Fibroblast of skin of right biceps (primary cell): Measurements from ENCODE around the gene CRY1.
"Not testable (repeated sequence)": the region's sequence is repeated elsewhere in the genome, so short reads cannot be mapped to it uniquely, and the experiment has no call there.

Source experiments
- DNase-seq: peaks from one replicate; pipeline ENCODE4 v3.0.0-alpha.2; 2013

Gene CRY1

GRCh38 chr12:107108366-107108765 lies 15.0 kb upstream of the CRY1 start:
- not testable (repeated sequence) for DNase-seq

DNA sequence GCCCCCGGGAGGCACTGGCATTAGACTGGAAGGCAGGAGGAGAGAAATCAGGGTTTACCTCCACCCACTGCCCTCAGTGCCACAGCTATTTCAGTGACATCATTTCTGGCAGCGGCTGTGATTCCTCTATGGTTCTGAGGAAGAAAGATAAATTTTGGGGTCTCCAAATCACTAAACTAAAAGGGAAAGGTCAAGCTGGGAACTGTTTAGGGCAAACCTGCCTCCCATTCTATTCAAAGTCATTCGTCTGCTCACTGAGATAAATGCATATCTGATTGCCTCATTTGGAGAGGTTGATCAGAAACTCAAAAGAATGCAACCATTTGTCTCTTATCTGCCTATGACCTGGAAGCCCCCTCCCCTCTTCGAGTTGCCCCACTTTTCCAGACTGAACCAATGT lies 14.0 kb upstream of the CRY1 start:
- no peak for DNase-seq

- no peak for DNase-seq
Observed at GRCh38 chr12:107106241-107107025, 13.1 kb upstream of the CRY1 start.

DNA sequence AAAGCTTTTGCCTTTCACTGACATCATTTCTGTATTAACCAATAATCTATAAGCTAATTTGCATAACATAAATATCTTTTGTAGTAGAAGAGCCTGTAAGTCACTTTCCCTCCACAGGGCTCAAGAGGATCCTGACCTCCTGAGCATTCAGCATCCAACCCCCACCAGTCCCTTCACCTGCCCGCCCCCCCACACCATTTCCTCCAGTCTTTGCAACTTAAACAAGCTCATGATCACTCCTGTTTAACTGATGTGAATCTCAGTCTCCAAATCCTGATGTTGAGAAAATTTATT lies 12.0 kb upstream of the CRY1 start:
- DNase-seq = no peak

DNA sequence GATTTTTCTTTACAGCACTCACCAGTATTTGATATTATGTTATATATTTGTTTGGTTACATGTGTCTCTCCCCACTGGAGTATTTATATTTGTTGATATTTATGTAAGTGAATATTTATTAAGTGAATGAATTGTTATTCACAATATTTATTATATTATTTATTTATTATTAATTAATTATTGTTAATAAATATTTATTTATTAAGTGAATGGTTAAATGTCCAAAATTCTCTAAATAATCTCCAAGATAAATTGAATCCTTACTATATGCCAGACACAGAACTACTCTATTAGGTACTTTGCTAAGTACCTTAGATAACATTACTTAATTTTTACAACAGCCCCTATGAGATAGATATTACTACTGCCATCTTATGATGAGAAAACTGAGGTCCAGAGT lies 10.2 kb upstream of the CRY1 start:
- no peak for DNase-seq

DNA sequence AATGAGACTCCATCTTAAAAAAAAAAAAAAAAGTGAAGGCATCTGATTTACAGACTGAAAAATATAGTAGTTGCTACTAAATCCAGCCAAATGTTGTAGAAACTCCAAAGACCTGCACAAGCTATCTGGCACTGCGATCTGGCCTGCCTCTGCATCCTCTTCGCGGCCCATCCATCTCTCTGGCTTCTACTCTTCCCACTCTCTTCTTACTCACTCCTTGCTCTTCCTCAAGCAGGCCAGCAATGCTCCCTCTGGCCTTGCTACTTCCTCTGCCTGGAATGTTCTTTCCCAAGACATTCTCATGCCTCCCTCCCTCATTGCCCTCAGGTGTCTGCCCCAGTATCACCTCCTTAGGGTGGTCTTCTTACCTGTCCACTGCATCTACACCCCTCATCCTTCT lies 9.7 kb upstream of the CRY1 start:
- DNase-seq = no peak

GRCh38 chr12:107102294-107102693 lies 8.9 kb upstream of the CRY1 start:
- no peak for DNase-seq

- no peak for DNase-seq
Observed at GRCh38 chr12:107101651-107102050, 8.3 kb upstream of the CRY1 start.

- no peak for DNase-seq
Observed at GRCh38 chr12:107099917-107100316, 6.6 kb upstream of the CRY1 start.

DNA sequence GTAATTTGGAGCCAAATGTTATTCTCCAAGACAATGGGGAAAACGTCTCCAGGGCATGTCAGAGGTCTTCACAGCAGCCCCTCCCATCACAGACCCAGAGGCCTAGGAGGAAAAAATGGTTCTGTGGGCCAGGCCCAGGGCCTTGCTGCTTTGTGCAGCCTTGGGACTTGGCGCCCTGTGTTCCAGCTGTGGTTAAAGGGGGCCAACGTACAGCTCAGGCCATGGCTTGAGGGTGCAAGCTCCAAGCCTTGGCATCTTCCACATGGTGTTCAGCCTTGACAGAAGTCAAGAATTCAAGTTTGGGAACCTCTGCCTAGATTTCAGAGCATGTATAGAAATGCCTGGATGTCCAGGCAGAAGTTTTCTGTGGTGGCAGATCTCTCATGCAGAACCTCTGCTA lies 3.2 kb upstream of the CRY1 start:
- DNase-seq = no peak

GRCh38 chr12:107094183-107094448 lies 767 bp upstream of the CRY1 start:
- DNase-seq = peak; percentile 89

DNA sequence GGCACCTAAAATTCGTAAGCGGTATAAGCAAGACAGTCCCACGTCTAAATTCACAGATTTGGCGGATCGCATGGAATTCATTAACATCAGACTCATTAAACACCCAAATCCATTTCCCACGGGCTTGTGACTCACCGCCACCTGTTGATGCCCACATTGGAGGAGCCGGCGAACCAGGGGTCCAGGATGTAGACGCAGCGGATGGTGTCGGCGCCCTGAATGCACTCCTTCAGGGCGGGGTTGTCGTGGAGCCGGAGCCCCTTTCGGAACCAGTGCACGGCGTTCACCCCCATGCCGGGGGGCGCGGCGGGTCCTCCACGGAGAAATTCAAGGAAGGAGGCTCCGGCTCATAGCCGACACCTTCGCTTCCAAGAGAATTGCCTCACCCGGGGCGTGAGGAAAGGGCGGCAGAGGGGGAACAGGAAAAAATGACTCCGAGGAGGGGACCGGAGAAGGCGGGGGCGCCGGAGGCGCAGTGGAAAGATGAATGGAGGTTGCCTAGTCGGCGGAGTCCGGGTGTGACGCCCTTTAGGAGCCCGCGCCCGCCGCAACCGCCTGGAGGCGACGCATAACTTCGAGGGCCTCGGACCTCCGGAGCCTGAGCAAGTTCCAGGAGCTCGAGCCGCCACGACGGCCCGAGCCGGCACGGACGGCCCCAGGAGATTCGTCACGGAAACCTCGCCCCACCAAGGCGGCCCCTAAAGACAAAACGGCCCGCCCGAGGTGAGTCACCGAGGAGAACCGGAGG lies 506 bp downstream of the CRY1 start:
- DNase-seq = peak; percentile 29

DNA sequence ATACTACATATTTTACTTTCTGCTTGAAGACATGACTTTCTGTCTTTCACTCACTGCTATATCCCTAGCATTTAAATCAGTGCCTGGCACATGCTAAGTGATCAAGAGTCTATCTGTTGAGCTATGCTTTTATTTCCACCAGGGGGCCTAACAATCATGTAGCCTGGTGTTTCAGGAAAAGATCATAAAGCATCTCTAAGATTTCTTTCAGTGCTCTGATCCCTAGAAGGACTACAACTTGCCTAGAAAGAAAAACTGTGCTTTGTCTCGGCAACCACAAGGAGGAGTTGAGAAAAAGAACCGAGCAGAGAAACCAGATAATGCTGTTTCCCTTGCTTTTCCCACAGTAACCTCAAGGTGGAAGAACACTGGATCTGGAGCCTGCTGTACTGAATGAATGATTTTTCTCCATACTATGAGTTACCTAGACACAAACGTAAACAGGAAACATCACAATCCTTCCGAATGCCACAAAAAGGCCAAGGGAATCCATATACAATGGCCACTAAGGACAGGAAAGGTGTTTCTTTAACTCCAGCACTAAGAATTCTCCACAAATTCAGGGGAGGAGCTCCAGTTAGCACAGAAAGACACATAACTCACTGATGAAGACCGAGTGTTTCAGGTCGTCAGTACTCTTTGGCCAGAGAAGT lies 1.2 kb downstream of the CRY1 start:
- peak; percentile 96 for DNase-seq

DNA sequence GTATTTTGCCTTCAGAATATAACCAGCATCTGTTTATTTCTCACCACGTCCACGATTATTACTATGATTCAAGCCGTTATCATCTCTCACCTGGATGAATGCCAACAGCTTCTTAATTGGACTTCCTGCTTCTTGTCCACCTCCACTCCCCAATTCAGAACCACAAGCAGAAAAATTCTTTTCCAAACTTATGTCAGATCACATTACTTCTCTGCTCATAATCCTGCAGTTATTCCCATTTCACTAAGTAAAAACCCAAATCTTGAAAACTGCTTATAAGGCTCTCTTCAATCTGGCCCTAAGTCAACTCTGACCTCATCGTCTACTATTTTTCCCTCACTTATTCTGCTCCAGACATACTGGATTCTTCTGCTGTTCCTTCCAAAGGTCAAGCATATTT lies 2.0 kb downstream of the CRY1 start:
- DNase-seq = peak; percentile 83

- no peak for DNase-seq
Observed at GRCh38 chr12:107090711-107091110, 2.6 kb downstream of the CRY1 start.

DNA sequence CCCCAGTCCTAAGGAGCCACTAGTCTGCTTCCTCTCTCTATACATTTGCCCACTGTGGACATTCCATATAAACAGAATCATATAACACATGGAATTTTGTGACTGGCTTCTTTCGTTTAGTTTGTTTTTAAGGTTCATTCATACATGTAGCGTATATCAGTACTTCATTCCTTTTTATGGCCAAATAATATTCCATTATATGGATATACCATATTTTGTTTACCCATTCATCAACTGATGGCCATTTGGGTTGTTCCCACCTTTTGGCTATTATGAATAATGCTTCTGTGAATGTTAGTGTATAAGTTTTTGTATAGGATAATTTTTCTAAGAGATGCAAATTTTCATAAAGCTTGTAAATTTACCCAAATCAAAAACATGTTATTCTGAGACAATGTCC lies 4.4 kb downstream of the CRY1 start:
- no peak for DNase-seq

DNA sequence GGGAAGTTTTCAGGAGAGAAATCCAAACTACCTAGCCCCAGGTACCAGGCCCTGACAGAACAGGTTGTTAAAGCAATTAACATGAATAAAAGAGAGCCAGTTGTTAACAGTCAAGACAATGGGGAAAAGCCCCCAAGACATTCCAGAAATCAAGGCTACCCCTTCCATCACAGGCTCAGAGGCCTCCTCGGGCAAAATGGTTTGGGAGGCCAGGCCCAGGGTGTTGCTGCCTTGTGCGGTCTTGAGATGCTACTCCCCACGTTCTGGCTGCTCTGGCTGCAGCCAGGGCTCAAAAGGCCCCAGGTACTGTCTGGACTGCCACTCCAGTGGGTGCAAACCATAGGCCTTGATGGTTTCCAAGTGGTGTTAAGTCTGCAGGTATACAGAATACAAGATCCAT lies 7.0 kb downstream of the CRY1 start:
- no peak for DNase-seq

DNA sequence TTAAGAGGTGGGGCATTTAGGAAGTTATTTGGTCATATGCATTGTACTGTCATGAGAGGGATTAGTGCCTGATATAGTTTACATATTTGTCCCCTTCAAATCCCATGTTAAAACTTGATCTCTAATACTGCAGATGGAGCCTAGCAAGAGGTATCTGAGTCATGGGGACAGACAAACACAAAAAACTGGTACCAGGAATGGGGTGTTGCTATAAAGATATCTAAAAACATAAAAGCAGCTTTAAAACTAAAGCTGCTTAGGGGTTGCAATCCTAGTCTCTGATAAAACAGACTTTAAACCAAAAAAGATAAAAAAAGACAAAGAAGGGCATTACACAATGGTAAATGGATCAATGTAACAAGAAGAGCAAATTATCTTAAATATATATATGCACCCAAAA lies 11.6 kb downstream of the CRY1 start:
- no peak for DNase-seq

DNA sequence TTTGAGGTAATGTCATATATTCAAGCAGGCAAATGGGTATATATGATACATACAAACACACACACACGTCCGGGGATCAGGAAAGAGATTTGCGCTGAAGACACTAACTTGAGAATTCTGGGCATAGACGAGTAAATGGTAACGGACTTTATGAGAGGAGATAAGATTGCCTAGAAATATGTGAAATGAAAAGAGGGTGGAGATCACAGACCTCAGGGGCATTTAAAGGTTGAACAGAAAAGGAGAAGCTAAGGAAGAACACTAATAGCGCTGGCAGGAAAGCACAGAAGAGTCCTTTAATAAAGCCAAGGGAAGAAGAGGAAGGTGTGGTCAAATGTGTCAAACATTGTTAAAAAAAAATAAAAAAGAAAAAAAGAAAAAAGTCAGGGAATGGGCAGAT lies 13.1 kb downstream of the CRY1 start:
- DNase-seq = no peak

DNA sequence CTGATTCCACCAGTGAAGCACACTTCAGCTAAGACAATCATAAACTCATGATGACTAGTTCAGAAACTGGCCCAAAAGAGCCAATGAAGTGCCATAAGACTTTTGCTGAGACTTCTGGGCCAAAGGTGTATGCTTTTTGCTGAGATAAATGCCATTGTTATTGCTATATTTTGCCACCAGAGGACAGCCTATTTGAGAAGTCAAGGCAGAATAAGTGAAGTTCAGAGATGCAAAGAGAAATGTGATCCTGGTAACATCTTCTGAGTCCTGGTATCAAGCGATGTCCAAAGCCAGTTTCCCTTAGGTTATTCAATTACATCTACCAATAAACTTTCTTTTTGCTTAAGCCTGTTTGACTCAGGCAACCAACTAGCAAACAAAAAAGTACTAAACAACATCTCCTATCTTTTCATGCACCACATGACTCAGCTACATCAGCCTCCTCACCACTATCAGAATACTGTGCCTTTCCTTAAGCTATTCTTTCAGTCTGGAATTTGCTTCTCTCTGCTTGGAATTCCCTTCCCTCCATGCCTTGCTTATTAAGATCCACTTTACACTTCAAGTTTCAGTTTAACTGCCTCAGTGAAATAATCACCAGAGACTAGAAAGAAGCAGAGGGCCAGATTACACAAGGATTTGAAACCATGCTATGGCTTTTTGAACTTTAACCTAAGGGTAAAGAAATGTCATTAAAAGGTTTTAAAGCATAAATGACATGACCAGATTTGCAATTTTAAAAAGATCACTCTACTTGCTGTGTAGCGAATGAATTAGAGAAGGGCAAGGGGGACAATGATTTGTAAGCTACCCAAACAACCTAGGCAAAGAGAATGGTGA lies 14.0 kb downstream of the CRY1 start:
- DNase-seq = peak; percentile 25

DNA sequence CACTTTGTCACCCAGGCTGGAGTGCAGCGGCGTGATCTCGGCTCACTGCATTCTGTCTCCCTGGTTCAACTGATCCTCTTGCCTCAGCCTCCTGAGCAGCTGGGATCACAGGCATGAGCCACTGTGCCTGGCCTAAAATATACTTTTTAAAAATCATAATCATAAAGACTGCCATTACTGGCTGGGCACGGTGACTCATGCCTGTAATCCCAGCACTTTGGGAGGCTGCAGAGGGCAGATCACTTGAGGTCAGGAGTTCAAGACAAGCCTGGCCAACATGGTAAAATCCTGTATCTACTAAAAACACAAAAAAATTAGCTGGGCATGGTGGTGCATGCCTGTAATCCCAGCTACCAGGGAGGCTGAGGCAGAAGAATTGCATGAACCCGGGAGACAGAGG lies 20.1 kb downstream of the CRY1 start:
- not testable (repeated sequence) for DNase-seq

- no peak for DNase-seq
Observed at GRCh38 chr12:107066691-107067090, 26.7 kb downstream of the CRY1 start.

DNA sequence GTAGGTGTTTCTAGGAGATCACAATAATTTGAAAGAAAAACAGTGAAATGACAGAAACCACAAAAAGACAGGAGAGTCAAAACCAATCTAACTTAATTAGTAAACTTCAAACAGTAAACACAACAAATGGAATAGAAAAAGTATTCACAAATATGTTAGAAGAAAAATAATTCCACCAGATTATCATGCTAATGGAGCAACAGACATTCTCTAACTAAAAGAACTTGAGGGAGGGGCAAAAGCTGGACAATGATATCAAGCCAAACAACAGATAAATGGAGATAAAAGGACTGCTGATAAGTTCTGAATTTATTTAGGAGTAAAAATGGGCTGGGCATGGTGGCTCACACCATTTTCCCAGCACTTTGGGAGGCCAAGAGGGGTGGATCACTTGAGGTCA lies 28.7 kb downstream of the CRY1 start:
- no peak for DNase-seq

- DNase-seq = no peak
Observed at GRCh38 chr12:107064243-107064642, 29.1 kb downstream of the CRY1 start.
